Panc1 (cell line): ENCODE measurements around the gene TP73.

Experiments used
- CTCF ChIP-seq: fragments of 450-650 bp; IDR thresholded peaks from 2 replicates; pipeline ENCODE4 v1.5.1; 2017; ENCODE audit warnings: mild to moderate bottlenecking
- POLR2AphosphoS5 ChIP-seq: IDR thresholded peaks from 2 replicates; pipeline ENCODE4 v1.6.1; 2012; ENCODE audit warnings: mild to moderate bottlenecking, low read depth, low read length, moderate library complexity
- SIN3A ChIP-seq: IDR thresholded peaks from 2 replicates; pipeline ENCODE4 v1.6.1; 2012; ENCODE audit warnings: low read depth, mild to moderate bottlenecking, low read length, moderate library complexity, borderline replicate concordance; ENCODE audit not compliant: insufficient read depth
- TF ChIP-seq, protein P1 (sequence below), 2 experiments: IDR thresholded peaks; 2 replicates each; pipeline ENCODE4 v1.6.1; 2011 to 2012; ENCODE audit warnings: low read depth in 2 of 2, control low read depth in 1 of 2, low read length in 1 of 2, mild to moderate bottlenecking in 1 of 2, moderate library complexity in 1 of 2; ENCODE audit not compliant: insufficient read depth in 1 of 2

DNA sequence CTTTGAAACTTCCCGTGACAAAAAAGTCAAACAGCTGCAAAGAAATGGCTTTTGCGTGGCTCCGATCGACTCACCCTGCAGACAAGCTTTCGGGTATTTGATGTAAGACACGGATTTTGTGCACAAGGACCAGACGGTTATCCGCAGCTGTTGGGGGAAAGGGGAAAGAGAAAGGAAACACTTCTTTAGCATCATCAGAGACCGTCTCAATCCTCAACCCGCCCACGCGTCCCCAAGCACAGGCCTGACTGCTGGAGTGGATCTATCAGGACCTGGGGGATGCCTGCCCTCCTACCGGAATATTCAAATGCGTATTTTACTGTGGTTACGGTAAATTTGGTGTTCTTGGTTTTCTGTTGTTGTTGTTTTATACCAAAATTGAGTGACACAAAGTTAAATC is 13.6 kb upstream of the TP73 start:
- no peak for TF ChIP-seq CTCF
- TF ChIP-seq POLR2AphosphoS5: no peak
- TF ChIP-seq, protein P1, sequence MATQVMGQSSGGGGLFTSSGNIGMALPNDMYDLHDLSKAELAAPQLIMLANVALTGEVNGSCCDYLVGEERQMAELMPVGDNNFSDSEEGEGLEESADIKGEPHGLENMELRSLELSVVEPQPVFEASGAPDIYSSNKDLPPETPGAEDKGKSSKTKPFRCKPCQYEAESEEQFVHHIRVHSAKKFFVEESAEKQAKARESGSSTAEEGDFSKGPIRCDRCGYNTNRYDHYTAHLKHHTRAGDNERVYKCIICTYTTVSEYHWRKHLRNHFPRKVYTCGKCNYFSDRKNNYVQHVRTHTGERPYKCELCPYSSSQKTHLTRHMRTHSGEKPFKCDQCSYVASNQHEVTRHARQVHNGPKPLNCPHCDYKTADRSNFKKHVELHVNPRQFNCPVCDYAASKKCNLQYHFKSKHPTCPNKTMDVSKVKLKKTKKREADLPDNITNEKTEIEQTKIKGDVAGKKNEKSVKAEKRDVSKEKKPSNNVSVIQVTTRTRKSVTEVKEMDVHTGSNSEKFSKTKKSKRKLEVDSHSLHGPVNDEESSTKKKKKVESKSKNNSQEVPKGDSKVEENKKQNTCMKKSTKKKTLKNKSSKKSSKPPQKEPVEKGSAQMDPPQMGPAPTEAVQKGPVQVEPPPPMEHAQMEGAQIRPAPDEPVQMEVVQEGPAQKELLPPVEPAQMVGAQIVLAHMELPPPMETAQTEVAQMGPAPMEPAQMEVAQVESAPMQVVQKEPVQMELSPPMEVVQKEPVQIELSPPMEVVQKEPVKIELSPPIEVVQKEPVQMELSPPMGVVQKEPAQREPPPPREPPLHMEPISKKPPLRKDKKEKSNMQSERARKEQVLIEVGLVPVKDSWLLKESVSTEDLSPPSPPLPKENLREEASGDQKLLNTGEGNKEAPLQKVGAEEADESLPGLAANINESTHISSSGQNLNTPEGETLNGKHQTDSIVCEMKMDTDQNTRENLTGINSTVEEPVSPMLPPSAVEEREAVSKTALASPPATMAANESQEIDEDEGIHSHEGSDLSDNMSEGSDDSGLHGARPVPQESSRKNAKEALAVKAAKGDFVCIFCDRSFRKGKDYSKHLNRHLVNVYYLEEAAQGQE (IDR thresholded peaks at IDR 0.05; ENCODE audit: insufficient read depth in 1 of 2, low read depth in 2 of 2, low read length in 1 of 2): no peak
- no peak for TF ChIP-seq SIN3A
